Activated T-helper 9 cell treated with anti-CD3 and anti-CD28 coated beads, Interleukin-2, amount 50 U/mL, for 16 hours (primary cell): ENCODE results near the gene CNIH3.
"Not testable (repeated sequence)": the region's sequence is repeated elsewhere in the genome, so short reads cannot be mapped to it uniquely, and the experiment has no call there.

Experiments
- DNase-seq: peaks from one replicate; pipeline ENCODE4 v3.0.0-alpha.2; 2020; ENCODE audit warnings: low read depth

CNIH3 gene

GRCh38 chr1:224615861-224616755, at the start of gene CNIH3:
Gene CNIH3, plus strand, starts transcription at chr1:224616317. Its CDS starts 858 bp downstream, at chr1:224617175.
- DNase-seq: no peak

GRCh38 chr1:224566492-224566891, 49.6 kb upstream of the CNIH3 start:
- DNase-seq: not testable (repeated sequence)

- no peak for DNase-seq
Observed at GRCh38 chr1:224569276-224569675, 46.8 kb upstream of the CNIH3 start.

DNA sequence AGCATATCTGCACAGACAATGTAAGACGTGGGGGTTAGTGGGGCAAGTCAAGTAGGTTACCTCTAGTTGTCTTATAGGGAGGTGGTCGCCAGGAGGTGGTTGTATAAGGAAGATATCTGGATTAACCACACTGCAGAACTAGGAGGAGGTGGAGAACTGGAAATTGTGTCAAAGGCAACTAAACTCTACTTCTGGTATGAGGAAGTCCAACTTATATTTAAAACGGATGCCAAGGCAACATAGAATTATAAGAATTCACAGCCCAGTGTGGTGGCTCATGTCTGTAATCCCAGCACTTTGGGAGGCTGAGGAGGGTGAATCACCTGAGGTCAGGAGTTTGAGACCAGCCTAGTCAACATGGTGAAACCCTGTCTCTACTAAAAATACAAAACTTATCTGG, 44.1 kb upstream of the CNIH3 start:
- DNase-seq: not testable (repeated sequence)

DNA sequence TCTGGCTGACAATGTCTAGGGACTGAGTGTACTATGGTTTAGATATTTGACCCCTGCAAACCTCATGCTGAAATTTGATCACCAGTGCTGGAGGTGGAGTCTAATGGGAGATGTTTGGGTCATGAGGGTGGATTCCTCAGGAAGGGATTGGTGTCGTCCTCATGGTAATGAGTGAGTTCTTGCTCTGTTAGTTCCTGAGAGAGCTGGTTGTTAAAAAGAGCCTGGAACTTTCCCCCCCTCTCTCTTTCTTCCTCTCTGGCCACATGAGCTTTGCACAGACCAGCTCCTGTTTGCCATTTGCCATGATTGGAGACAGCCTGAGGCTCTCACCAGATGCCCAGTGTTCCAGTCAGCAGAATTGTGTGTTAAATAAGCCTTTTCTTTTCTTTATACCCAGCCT, 36.6 kb upstream of the CNIH3 start:
- no peak for DNase-seq

GRCh38 chr1:224580006-224580405, 36.1 kb upstream of the CNIH3 start:
- DNase-seq: no peak

GRCh38 chr1:224582041-224582440, 34.1 kb upstream of the CNIH3 start:
- DNase-seq: no peak

DNA sequence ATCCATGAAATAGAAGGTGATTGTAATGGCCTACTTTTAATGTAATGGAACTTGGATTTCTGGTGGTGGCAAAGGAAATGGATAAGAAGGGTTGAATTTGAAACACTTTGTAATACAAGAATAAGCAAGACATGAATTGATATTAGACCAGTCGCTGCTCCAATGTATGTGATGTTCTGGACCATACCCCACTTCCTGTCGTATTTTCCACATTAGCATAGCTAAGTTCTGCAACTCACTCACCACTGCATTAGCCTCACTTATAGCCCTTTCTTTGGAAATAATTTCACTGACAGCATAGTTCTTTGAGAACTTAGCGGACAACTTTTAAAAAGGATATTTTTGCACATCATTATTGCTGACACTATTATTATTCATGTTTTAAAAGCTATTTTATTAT, 32.3 kb upstream of the CNIH3 start:
- no peak for DNase-seq

- no peak for DNase-seq
Observed at GRCh38 chr1:224585051-224585450, 31.1 kb upstream of the CNIH3 start.

DNA sequence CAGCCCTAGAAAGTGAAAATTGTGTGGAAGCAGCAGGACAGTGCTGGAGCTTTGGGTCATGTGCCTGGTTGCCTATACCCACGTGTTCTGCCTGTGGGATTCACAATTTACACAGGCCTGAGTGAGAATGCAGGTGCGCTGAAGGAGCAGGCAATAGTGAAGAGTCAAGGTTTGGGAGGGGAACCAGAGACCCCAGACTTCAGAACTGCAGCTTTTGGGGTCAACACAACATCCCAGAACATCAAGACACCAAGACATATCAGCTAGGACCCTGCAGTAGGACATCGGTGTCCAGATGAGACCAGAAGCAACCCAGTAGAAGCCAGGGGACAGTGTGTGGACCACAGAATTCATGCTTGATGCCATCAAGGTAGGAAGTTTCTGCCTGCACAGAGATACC, 29.1 kb upstream of the CNIH3 start:
- DNase-seq: no peak

DNA sequence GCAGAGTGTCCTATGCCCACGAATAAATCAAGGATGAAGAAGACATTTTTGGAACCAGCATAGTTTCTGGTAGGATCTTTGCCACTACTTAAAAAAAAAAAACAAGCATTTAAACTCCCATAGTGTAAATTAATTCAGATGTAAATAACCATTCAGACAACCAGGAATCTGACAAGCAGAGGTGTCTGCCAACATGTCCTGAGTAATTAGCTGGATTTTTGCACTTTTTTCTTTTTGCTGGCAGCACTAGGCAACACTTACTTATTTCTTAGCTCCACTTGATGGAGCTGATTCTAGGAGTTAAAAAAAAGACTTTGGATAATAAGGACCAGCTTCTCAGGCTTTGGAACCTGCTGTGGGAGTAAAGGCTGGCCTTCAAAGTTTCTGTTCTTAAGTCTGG, 27.6 kb upstream of the CNIH3 start:
- DNase-seq: no peak

DNA sequence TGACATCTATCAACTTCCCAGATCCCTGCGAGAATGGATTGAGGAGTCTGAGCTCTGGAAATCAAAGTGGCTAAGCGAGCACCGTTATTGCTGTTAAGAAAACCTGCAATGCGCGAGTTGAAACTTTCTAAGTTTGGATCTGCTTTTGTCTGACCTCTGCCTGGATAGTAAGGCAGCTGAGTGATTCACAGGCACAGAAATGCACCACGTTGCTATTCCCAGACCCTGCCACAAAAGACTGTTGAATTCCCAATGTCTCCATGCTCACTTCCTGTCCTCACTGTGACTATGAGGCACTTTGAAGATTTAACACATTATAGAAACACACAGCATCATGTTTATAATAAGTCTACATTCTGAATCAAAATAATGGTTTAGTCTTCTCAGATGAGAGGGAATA, 27.1 kb upstream of the CNIH3 start:
- no peak for DNase-seq

GRCh38 chr1:224591326-224591725, 24.8 kb upstream of the CNIH3 start:
- DNase-seq: no peak

DNA sequence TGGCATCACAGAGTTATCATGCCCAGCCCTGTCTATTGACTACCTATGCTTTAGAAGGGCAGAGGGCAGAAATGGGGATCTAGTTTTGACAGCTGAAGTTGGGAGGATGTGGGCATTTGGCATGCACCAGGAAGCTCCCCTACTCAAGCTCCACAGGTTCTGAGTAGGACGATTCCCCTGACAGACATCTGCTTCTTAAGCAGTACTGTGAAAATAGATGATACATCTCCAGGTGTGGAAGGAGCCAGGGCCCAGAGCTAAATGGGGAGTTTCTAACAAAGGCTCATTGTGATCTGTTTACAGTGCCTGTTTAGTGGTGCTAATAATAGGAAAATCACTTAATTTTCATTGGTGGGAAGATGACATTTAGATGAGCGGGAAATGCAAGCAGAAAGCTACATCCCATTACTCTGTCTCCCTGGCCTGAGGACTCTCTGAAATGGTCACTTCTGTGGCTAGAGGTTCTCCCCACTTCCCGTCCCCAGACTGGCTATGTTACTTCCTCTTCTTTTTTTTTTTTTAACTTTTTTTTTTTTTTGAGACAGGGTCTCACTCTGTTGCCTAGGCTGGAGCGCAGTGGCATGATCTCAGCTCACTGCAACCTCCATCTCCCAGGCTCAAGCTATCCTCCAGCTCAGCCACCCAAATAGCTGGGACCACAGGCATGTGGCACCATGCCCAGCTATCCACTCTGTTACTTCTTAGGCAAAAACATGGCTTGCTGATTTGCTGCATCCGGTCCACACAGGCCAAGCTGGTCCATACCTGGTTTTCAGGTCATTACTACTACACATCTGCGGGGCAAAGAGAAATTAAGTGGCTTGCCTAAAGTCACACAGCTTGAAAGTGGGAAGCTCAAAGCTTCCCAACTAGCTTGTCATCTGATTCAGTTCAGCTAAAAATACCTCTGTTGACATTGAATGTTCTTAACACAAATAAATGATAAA, 23.2 kb upstream of the CNIH3 start:
- no peak for DNase-seq

GRCh38 chr1:224594360-224594759, 21.8 kb upstream of the CNIH3 start:
- no peak for DNase-seq

DNA sequence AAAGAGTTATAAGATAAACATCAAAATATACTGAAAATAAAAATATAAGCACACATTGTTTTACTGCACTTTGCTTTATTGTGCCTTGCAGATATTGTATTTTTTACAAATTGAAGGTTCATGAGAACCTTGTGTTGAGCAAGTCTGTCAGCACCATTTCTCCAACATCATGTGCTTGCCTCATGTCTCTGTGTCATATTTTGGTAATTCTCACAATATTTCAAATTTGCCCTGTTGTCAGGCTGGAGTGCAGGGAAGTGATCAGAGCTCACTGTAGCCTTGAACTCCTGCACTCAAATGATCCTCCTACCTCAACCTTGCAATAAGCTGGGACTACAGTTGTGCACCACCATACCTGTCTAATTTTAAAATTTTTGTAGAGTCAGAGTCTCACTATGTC, 21.3 kb upstream of the CNIH3 start:
- no peak for DNase-seq

- no peak for DNase-seq
Observed at GRCh38 chr1:224605482-224606181, 10.5 kb upstream of the CNIH3 start.

DNA sequence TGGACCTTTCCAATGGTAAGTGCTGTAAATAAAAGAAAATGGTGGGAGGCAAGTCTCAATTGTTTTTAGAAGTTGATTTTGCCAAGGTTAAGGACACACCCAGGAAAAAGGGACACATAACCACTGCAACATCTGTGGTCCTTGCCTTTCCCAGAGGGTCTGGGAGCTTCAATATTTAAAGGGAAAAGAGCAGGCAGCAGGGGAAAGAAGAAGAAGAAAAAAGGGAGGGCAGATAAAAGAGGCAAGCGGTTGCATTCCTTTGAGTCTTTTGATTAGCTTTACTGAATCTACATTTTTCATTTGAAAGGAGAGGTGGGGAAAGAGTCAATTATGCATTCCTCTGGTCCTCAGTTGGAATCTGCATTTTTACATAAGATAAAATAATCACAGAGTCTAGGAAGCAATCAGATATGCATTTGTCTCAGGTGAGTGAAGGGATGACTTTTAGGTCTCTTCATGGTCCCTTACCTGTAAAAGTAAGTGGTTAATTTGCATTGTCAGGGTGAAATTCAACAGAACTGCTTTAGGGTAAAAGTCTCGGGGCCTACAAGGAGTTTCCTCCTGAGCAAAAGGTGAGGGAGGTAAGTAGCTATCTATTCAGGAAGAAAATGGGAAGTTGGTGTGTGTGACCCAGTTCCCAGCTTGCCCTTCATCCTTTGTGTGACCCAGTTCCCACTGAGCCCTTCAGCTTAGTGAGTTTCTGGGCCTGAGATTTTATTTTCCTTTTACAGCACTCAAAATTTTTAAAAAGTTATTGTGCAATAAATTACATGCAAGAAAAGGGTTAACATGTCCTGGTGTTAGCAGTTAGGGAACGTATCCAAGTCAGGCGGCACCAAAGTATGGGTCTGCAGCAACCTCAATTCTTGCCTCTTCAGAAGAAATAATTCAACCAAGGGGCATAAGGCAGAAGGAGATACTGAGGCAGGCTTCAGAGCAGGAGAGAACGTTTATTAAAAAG, 8.6 kb upstream of the CNIH3 start:
- no peak for DNase-seq

DNA sequence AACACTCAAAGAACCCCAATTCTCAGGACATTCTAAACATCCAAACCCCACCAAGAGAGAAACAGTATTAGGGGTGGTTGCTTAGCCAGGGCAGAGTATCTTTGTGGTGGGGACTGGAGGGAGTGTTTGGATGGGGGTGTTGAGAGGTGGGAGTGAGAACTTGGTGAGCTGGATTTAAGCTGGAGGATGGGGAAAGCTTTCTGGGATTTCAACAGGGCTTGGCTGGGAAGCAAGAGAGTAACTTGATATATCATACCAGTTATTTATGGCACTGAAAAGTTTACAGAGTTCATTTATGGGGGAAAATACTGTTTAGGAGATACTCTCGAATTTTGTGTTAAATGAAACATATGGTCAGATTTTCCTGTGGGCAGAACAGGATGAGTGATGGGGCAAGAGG, 6.8 kb upstream of the CNIH3 start:
- DNase-seq: no peak

DNA sequence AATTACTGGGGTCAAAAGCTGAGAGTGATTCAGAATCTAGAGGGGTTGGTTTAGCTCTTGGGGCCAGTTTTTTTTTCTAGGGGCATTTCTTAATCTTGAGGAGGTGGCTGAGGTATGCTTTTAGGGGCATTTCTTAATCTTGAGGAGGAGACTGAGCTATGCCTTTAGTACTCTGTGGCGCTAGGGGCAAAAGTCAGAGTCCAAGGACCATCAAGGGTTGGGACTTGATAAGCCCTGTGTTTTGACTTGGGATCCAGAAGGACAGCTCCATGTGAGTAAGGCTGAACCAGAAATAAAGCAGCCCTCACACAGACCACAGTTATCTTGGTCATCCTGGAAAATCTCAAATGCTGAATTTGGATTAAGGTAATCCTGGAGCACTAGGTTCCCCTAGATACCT, 3.9 kb upstream of the CNIH3 start:
- DNase-seq: no peak

- no peak for DNase-seq
Observed at GRCh38 chr1:224613486-224613885, 2.6 kb upstream of the CNIH3 start.
